HG02610 (cell line): ENCODE data around the gene POC5.
"Not testable (repeated sequence)": the region's sequence is repeated elsewhere in the genome, so short reads cannot be mapped to it uniquely, and the experiment has no call there.

Source experiments
- ATAC-seq: cut with Tn5 transposase; IDR thresholded peaks from one replicate; pipeline ENCODE4 v1.9.1; 2021; ENCODE audit warnings: mild to moderate bottlenecking, moderate library complexity; ENCODE audit not compliant: unreplicated experiment

Gene POC5

DNA sequence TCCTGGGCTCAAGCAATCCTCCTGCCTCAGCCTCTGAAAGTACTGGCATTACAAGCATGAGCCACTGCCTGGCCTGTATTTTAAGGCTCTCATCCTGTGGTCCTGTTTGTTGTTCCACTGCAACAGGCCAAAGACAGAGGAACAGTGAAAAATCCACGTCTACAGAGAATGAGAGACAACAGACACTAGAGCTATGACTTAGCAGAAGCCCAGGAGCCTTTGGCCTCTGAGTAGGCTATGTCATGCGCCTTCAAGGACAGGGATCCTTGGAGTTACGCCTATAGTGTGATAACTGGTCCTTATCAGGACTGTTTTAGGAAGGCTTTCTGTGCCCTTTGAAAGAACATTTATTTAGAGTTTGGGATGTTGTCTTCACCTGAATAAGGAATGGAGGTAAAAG lies 10.5 kb downstream of the POC5 start:
- no peak for ATAC-seq

DNA sequence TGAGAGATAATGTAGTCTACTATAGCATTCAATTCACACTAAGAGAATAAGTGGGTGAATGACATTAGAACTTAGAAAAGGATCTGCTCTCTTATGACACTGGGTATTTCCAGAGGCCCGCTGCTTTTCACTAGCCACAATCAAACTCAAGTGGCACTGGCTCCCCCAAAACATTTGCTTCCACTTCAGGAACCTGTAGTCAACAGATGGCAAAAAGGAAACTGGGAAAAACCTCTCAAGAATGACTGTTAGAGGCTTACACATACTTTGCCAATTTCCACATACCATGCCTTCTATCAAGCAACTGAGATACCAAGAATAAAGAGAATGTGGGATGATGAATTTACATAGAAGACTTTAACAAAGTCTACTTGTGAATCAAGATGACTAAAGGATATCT lies 11.2 kb downstream of the POC5 start:
- no peak for ATAC-seq

DNA sequence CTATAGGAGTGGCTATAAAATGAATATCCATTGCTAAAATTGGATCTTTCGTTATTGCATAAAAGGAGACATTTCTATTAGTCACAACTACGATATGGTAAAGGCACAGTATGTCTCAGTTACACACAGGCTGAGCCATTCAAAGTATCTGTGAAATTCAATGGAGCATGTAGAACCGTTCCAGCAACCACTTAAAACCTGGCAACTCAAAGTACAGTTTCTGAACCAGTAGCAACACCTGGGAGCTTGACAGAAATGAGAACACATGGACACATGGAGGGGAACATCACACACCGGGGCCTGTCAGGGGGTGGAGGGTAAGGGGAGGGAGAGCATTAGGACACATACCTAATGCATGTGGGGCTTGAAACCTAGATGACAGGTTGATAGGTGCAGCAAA lies 15.4 kb downstream of the POC5 start:
- ATAC-seq, result no peak

DNA sequence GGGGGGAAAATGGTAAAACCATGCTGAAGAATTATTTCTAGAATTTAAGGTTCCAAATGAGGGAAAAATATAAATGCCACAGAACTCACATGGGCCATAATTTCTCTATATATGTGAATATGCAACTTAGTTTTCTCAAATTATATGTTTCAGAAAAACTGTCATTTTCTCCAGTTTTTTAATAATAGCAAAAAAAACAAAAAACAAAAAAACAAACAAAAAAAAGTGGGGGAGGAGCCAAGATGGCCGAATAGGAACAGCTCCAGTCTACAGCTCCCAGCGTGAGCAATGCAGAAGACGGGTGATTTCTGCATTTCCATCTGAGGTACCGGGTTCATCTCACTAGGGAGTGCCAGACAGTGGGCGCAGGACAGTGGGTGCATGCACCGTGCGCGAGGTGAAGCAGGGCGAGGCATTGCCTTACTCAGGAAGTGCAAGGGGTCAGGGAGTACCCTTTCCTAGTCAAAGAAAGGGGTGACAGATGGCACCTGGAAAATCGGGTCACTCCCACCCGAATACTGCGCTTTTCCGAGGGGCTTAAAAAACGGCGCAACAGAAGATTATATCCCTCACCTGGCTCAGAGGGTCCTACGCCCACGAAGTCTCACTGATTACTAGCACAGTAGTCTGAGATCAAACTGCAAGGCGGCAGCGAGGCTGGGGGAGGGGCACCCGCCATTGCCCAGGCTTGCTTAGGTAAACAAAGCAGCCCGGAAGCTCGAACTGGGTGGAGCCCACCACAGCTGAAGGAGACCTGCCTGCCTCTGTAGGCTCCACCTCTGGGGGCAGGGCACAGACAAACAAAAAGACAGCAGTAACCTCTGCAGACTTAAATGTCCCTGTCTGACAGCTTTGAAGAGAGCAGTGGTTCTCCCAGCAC lies 21.5 kb downstream of the POC5 start:
- ATAC-seq, result not testable (repeated sequence)

DNA sequence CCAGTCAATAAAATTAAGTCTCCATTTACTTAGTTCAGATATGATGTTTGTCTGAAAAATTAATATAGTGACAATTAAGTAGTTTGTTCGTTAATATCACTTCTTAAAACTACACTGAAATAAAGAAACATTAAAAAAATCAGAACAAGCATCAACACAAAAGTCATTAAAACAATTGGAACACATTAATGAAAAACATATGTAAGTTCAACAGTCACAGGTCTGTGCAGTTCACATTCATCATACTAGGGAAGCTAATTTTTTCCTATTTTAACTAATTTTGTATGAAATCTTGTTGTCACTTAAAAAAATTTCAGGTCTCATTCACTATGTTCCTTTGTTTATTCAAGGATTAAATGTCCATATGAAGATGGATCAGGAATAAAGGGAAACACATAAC lies 22.5 kb downstream of the POC5 start:
- no peak for ATAC-seq

DNA sequence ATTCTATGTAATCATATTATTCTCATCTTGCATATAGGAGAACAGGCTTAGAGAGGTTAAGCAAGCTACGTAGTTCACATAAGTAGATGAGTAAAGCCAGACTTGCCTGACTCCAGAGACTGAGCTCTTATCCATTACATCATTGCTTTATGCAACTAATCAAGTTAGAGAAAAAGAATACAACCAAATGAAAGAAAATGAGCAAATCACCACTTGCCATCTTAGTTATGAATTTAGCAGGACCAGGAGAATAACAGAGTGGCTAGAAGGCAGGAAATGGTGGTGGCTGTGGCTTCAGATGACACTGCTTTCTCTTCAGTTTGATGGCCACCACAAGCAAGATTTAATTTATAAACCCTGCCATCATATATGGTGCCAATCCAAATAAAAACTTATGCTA lies 26.6 kb downstream of the POC5 start:
- no peak for ATAC-seq

DNA sequence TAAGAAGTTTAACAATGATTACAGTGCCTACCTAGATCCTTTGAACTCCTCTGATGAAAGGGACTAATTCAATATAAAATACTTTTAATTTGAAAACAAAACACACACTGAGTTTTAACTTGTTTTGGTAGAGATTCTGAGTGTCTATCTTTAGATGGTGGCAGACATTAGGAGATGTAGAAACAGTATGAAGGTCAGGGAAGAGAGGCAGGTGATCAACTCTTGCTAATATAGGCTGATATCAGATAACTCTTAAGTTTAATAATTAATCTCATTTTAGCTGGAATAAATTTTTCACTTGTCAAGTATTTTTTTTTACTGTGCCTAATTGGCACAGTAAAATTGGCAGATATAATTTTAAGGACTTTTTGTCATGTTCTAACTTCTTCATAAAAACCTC lies 30.8 kb downstream of the POC5 start:
- no peak for ATAC-seq

DNA sequence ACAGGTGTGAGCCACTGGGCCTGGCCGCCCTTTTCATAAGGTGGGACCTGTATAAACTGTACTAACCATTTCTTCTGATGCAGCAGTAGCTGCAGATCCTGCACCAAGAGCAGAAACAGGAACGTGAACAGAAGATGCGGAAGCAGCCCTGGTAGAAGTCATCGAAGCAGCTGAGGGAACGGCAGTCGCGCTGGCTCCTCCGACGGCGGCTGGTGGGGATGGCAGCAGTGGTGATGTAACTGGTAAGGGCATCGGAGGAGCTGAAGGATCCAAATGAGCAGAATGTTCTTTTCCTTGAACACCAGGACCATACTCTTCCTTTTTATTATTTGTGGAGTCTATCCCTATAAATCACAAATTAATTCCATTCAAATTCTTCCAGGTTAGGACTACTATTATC lies 32.1 kb downstream of the POC5 start:
- no peak for ATAC-seq

DNA sequence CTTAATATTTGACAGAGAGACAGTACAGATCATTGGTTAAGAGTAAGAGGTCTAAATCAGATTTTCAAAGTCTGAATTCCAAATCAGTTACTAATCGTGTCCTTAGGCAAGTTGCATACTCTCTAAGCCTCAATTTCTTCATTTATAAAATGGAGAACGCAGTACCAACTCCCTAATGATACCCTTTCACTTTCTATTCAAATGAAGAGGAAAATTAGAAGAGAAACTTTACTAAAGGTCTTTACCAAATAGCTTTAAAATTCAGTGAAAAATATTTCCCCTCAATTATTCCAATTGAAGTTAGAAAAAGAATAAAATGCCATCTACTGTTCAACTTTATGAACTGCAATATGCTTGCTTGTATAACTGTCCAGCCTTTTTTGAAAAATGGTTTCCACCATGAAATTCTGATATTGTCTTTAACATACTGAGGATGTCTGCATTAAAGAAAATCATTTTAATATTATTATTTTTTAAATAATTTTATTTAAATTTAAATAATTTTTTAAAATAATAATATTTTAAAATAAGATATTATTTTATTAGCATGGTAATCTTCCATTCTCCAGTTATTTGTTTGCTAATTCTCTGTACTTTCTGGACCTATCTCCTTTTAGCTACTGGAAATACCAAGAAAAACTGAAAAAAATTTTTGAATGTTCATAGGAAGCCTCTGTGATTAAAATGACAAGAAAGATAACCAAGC lies 36.0 kb downstream of the POC5 start:
- no peak for ATAC-seq

DNA sequence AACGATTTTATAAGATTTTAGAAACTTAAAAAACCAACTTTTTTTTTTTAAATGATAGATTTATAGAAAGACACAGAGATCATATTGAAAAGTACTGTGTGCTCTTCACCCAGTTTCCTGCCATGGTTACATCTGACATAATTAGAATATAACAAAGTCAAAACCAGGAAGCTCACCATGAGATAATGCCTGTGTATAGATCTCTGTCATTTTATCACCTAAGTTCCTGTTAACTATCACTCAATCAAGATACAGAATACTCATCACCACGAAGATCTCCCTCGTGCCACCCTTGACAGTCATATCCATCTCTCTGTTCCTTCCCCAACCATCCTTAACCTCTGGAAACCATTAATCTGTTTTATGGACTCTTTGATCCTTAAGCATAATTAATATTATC lies 39.1 kb downstream of the POC5 start:
- ATAC-seq, result peak; percentile 50

DNA sequence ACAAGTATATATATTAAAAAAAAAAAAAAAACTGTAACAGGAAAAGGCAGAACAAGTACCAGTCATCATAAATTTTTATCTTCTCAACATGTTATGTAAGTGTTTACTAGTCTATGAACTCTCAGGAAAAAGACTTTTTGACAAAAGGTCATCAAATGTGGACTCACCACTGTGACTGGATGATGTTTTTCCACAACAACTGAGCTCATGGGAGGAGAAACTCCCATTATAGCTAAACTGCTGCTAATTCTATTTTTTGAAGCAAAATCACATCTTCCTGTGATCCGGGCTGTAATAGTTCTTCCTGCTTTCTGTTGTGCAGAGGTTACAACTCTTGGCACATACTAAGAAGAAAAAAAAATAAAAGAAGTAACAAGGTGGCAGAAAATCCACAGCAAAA lies 39.6 kb downstream of the POC5 start:
- no peak for ATAC-seq

DNA sequence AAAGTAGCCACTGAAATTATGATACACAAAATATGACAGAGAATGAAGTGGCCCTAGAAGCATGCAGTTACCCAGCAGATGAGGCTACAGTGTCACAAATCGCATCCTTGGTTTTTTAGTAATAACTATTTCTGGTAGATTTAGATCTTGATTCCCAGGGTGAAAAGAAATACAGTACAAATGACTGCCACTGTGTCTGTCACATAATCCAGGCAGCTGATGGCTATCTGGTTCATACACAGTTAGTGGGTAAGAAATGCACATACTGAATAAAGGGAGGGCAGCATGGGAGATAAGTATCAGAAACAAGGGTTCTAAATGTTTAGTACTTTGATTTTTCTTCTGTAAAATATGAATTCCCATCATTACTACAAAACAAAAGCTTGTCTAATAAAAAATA lies 41.5 kb downstream of the POC5 start:
- no peak for ATAC-seq

DNA sequence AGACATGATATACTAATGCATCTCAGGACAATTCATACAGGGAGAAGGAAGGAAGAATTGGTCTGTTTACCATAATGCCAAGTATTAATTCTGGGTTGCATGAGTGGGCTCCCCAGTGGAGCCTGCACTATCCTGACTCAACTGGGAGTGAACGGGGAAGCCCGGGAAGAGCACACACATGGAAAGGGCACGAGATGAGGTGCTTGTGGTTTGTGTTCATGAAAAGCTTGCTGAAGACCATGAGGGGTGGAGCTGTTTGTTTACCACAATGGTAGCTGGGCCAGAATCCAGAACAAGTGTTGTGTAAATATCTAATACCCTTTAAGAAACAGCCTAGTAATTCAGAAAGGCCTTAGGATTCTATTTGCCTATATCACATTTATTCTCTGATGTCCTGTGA lies 44.6 kb downstream of the POC5 start:
- ATAC-seq, result no peak

DNA sequence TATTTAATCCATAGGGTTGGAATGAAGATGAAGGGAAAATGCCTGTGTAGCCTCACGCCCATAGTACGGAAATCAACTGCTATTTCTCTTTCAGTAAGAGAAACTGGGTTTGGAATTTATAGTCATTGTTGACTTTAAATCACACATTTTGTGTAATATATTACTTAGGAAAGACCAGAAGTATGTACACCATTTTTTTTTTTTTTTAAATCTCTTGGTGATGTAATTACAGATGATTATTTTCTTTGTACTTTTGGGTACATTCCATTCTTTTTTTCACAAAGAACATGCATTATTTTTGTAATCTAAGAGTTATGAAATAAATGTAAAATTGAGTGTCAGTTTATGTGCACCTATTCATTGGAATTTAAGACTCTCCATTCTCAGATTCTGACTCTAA lies 45.7 kb downstream of the POC5 start:
- ATAC-seq, result no peak

DNA sequence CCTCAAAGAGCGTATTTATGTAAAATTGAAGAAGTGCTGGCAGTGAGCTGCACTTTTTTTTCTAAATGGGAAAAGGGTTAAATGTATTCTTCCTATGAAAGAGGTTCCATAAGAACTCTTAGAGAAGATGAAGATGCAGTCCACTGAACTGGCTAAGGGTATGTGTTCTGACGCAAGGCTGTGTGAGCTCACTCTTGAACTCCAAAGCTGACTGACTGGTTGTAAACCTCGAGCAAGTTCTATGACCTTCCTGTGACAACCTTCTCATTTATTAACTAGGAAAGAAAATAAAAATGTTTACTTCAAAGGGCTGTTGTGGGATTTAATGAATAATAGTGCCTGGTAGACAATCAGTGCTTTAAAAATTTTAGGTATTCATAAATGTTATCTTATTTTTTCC lies 46.7 kb downstream of the POC5 start:
- ATAC-seq, result no peak

DNA sequence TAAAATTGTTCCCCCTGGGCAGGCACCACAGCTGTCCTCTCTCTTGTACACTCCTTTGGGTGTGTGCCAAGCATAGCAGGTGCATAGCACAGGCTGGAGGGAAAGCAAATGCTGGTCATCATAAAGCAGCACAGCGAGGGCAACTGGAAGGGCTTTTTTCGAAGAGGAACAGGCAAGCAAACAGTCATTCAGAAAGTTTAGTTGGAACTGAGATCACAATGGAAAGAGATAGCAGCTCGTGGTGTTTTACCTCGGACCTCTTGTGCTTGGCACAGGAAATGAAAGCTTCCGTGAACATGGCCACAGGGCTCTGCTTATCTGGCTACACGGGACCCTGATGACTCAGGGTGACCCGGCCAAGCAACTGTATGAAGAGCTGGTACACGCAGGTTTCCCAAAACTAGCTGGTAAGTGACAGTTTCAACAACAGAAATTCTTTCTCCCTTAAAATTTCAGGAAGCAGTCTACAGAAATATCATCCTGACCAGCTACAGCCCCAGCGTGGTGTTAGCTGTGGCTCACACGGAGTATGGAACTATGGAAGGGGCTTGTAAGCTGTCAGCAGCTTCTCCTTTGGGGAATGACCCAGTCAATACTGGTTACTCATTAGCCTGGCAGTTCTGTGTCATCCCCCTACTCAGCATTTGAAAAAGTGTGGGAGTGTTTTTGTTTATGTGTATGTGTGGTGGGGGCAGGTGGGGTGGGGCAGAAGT lies 48.1 kb downstream of the POC5 start:
- peak; percentile 90 for ATAC-seq

DNA sequence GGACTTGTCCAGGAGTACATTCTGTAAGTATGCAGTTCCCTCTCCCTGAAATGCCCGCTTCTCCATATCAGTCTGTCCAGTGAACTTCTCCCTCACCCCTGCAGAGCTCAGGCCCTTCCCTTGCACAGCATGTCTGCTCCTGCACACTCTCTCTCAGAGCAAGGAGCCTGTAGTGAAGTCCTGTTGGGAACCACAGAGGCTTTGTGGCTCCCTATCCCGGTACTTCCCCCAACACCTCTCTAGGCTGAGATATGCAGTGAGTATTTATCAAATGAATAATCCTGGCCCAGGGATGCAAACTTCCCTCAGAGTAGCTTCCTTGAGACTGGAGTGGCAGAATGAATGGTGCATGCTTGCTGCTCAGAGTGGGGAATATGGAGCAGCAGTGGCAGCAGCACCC lies 48.8 kb downstream of the POC5 start:
- ATAC-seq, result peak; percentile 17

DNA sequence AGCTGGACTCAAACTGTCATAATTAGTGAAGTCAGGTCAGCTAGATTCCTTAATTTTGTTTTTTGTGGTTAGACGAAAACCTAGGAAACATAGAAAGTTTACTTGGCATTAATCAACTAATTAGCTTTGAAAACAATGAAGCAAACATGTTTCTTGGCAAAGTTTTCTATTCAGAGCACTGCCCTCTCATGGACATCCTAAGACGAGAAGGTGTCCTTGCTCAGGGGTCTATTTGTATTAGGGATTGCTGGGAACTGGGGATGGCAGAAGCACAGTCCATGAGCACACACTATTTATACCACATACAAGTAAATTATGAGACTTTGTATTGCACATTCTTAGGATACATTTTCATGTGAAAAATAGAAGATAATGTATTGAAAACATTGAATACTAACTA lies 49.7 kb downstream of the POC5 start:
- no peak for ATAC-seq

DNA sequence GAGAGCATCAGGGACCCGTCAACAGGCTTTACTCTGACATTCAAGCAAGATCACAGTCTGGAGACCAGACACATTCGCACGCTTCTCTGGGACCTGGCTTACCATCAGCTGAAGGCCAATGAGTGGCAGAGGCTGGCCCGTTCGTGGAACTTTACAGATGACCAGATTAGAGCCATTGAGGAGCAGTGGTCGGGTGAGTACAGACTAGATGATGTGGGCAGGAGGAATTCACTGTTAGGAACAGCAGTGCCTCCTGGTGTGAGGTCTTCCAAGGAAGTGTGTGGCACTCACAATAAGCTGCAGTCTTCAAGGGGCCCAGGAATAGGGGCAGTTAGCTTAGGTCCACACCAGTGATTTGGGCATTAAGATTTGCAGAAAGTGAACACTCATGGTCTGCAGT lies 50.4 kb downstream of the POC5 start:
- no peak for ATAC-seq

DNA sequence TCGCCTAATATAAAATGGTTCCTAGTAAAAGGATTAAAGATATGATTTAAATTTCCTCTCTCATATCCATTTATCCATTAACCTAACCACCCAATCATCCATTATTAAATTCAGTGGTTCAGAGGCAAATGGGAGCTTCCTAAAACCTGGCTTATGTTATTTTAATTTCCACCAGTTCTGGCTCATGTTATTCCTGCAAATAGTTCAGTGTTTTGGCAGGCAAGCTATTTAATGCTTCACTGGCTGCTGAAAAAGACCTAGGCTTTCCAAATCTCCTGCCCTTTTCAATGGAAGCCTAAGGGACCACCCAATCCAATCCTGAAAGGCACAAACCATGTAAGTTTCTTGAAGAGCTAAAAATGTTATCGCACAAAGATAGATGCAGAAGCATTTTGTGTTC lies 52.3 kb downstream of the POC5 start:
- no peak for ATAC-seq

DNA sequence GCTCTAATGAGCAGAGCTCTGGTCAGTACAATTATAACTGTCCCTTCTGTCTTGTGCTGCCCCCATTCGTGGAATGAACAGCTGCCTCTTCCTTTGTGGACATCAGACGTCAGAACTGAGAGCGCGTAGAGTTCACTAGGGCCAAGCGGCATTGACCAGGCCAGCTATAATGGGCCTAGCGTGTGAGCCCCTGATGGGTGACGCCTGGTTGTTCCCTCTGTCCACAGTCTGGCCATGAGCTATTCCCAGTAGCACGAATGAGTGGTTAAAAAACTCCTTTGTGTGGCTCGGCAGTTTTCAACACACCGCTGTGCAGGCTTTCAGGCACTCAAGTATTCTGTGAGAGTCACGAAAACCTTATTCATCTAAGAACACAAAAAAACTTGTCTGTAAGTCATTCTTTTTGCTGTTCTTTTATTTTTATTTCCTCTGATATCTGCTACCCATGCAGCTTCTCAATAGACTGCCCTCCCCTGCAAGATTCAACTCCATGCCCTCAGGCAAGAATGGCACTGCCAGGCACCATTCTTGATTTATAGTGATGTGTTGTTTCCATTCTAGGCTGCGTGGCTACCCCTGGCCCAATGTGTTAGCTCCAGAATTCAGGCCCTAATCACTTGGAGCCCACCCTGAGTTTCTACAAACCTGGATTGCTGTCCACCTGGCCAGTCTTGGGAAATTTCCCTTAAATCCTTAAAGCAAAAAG lies 53.5 kb downstream of the POC5 start:
- ATAC-seq, result no peak
